ENCODE measurements around the gene GRM7.

- TF ChIP-seq CTCF (IDR thresholded peaks at IDR 0.05; ENCODE audit: low read depth, low read length, poor library complexity, severe bottlenecking) (no peak), EZH2phosphoT487 (IDR thresholded peaks at IDR 0.05; ENCODE audit: borderline replicate concordance, low read length) (no peak)
Measured at GRCh38 chr3:7207125-7207524, 346.2 kb downstream of the GRM7 start.

Data from DOHH2 (cell line).